Upper lobe of right lung (tissue), 1 donor: ENCODE measurements around the gene NEK10. TPM values are rescaled to one million over a fixed set of nuclear protein-coding genes. Genes with fewer than 3 reads are reported as not detected.

Source experiments
- ATAC-seq: fragments of 200-7000 bp; cut with Tn5 transposase; one replicate; pipeline ENCODE4 v1.9.1; 2020; ENCODE audit warnings: mild to moderate bottlenecking, moderate library complexity
- DNase-seq: peaks from one replicate; pipeline ENCODE4 v3.0.0-alpha.2; 2020
- H3K27ac ChIP-seq: fragments of 200-600 bp; one replicate; pipeline ENCODE4 v1.8.0; 2022
- H3K27me3 ChIP-seq: fragments of 200-600 bp; one replicate; pipeline ENCODE4 v1.8.0; 2022; ENCODE audit warnings: mild to moderate bottlenecking
- H3K36me3 ChIP-seq: fragments of 200-600 bp; one replicate; pipeline ENCODE4 v1.8.0; 2022
- H3K4me1 ChIP-seq: fragments of 200-600 bp; one replicate; pipeline ENCODE4 v1.8.0; 2022
- H3K4me3 ChIP-seq: fragments of 200-600 bp; one replicate; pipeline ENCODE4 v1.8.0; 2022; ENCODE audit warnings: mild to moderate bottlenecking
- H3K9me3 ChIP-seq: fragments of 200-600 bp; one replicate; pipeline ENCODE4 v1.8.0; 2022
- intact Hi-C: fragments of 100-400 bp; cut with DNase I; formaldehyde crosslinking; loops from one replicate; pipeline ENCODE4 v1.11.0; 2022
- total RNA-seq: library from RNA; stranded (reverse); fragmentation: NEBNext Ultra II Directional; extraction: Animal tissue kit (Norgen Biotek cat#: 25700); gene quantifications from one replicate; pipeline ENCODE4 v1.2.1, GENCODE V29; 2021
- TF ChIP-seq, protein P1 (sequence below): fragments of 200-600 bp; IDR thresholded peaks from one replicate; pipeline ENCODE4 v1.8.0; 2022; ENCODE audit warnings: antibody characterized with exemption
- donor health status: DM: no; HTN: yes; CAD: no; lungs with severe emphysema.

NEK10 gene
- total RNA-seq, 1 donor from 2014 or later = 0.49 TPM

DNA sequence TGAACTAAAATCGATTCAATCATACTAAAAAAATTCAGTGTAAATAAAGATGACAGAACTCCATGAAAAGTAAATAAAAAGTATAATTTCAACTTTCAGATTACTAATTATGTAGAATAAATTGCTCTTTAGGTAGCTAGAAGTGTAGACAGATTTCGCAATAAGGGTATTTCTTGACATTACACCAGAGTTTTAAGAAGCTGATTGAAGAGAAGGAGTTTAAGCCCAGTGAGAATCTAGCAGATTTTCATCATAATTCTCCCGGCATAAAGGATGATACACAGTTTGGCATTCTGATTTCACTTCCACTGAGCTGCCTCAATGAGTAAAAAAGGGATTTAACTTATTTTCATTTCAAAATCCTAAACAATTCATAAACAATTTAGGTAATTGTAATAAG, 259.2 kb downstream of the NEK10 start:
- intact Hi-C loops = no loop called here
- TF ChIP-seq, protein P1, sequence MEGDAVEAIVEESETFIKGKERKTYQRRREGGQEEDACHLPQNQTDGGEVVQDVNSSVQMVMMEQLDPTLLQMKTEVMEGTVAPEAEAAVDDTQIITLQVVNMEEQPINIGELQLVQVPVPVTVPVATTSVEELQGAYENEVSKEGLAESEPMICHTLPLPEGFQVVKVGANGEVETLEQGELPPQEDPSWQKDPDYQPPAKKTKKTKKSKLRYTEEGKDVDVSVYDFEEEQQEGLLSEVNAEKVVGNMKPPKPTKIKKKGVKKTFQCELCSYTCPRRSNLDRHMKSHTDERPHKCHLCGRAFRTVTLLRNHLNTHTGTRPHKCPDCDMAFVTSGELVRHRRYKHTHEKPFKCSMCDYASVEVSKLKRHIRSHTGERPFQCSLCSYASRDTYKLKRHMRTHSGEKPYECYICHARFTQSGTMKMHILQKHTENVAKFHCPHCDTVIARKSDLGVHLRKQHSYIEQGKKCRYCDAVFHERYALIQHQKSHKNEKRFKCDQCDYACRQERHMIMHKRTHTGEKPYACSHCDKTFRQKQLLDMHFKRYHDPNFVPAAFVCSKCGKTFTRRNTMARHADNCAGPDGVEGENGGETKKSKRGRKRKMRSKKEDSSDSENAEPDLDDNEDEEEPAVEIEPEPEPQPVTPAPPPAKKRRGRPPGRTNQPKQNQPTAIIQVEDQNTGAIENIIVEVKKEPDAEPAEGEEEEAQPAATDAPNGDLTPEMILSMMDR = no peak
- H3K4me1 ChIP-seq = no peaks in the 10 kb centered on the region
- H3K4me3 ChIP-seq = no peak overlapping the region
- DNase-seq (no peak), ATAC-seq (no peak)
- H3K36me3 ChIP-seq = no peaks in the 10 kb centered on the region
- no peaks in the 10 kb centered on the region for H3K27me3 ChIP-seq
- H3K27ac ChIP-seq = no peak overlapping the region
- H3K9me3 ChIP-seq = no peaks in the 10 kb centered on the region

DNA sequence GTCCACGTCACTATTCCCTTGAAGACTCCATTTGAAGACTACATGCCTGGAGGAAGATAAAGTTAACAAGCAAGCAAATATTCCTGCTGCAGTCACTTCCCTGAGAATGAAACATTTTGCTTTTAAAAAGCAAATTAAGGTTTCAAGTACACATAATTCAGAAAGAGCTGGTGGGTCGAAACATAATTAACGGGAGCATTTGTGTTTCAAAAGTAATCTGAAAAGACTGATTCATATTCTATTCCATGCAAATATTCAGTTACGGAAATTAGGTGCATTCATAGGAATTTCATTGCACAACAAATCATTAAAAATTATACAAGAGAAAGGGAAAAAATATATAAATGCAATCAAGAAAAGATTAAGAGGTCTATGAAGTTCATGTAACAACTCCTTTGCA, 260.9 kb downstream of the NEK10 start:
- intact Hi-C loops = no loop called here

DNA sequence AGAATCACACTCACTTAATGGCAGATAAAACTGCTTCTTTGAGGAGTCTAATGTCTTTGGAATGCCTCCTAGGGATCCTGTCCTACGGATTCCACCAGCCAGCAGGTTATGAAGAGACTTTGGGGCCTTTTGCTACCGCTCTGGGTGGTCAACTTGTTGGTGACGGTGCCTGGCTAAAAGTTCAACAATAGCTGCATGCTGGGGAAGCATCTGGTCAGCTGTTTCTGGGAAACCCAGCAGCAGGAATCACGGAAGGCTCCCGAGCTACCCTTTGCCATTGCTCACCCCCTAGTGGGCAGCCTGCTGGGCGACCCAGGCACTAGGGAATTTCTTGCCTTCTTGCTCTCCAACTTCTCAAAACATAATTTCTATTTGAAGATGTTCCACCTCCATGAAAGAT, 263.3 kb downstream of the NEK10 start:
- TF ChIP-seq, protein P1 = no peak
- Histone ChIP-seq H3K4me3 (no peak overlapping the region), H3K27me3 (no peaks in the 10 kb centered on the region), H3K9me3 (no peaks in the 10 kb centered on the region), H3K36me3 (no peaks in the 10 kb centered on the region), H3K4me1 (no peaks in the 10 kb centered on the region), H3K27ac (no peak overlapping the region)
- DNase-seq (no peak), ATAC-seq (no peak)
- intact Hi-C loops = no loop called here

More for the DNA sequence above, 260.9 kb downstream of the NEK10 start:
- H3K36me3 ChIP-seq = no peaks in the 10 kb centered on the region
- TF ChIP-seq, protein P1 = no peak
- H3K27ac ChIP-seq = no peak overlapping the region
- no peak overlapping the region for H3K4me3 ChIP-seq
- H3K4me1 ChIP-seq = no peaks in the 10 kb centered on the region
- DNase-seq (no peak), ATAC-seq (no peak)
- H3K27me3 ChIP-seq = no peaks in the 10 kb centered on the region
- H3K9me3 ChIP-seq = no peaks in the 10 kb centered on the region

DNA sequence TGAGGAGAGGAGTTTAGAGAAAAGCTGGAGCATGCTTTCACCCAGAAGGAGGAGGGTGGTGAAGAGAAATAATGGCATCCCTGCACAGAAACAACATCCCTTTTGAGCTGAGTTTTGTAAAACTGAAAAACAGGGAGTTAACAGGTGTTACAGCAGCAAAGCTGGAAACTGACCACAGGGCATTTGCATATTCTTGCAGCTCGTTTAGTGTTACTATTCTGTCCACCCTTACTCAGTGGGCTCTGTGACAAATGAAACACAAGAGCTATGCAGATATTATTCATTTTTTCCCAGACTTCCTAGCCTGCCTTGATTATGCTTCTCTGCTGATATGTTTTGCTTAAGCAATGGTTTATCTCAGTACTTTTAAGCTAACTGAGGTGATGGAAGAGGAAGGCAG, 272.0 kb downstream of the NEK10 start:
- H3K9me3 ChIP-seq = no peaks in the 10 kb centered on the region
- H3K4me1 ChIP-seq = no peaks in the 10 kb centered on the region
- intact Hi-C loops = no loop called here
- H3K27ac ChIP-seq = no peak overlapping the region
- no peaks in the 10 kb centered on the region for H3K36me3 ChIP-seq
- ATAC-seq (no peak), DNase-seq (no peak)
- TF ChIP-seq, protein P1 = no peak
- no peak overlapping the region for H3K4me3 ChIP-seq
- H3K27me3 ChIP-seq = no peaks in the 10 kb centered on the region

DNA sequence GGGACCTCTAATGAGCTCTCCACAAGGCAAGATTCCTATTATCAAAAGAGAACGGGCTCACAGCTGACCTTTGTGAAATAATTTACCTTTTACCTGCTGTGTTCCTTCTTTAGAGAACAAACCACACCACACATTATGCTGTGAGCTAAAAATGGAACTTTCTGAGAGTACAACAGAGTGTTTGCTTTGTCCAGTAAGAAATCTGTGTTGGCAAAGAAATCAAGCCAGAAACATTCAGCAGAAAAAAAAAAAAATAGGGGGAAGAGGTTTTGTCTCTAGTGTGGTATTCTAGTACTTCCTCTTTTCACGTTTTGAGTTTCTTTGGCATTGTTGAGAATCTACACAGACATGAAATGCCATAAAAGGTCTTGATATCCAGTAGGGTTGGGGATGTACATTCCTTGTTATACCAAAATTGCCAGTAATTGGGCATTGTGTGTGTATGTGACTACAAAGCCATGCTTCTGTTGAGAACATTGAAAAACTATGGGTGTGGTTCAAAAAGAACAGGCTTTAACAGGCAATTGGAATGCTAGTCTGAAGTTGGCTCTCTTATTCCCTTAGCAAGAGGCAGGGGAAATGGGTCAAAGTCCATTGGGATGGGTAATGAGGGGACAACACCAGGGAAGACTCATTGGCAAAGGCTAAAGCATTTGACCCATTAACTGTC, 273.5 kb downstream of the NEK10 start:
- Histone ChIP-seq H3K27ac (no peak overlapping the region), H3K36me3 (no peaks in the 10 kb centered on the region), H3K4me1 (no peaks in the 10 kb centered on the region), H3K27me3 (no peaks in the 10 kb centered on the region), H3K9me3 (no peaks in the 10 kb centered on the region), H3K4me3 (no peak overlapping the region)
- TF ChIP-seq, protein P1 = no peak
- intact Hi-C loops = no loop called here
- no peak for ATAC-seq
- DNase-seq = no peak

DNA sequence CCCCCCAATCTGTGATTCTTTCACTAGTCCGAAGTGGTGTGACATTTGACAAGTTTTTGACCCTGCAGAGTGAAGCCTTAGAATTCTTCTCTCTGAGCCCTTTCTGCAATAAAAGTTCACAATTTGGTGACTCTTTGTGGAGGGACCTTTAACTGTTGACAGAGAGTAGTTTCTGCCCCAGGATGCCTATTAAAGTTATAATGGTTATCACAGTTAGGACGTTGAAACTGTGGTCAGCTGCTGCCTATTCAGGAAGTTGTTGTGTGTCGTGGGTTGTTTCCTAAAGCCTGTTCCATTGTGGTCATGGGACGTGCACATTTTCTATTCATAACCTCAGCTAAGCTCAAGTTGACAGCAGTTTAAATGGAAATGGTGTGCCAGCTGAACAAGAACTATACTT, 274.5 kb downstream of the NEK10 start:
- H3K9me3 ChIP-seq = no peaks in the 10 kb centered on the region
- intact Hi-C loops = no loop called here

More for the DNA sequence above, 274.5 kb downstream of the NEK10 start:
- no peaks in the 10 kb centered on the region for H3K36me3 ChIP-seq
- DNase-seq = no peak
- no peak for ATAC-seq
- TF ChIP-seq, protein P1 = no peak
- H3K27me3 ChIP-seq = no peaks in the 10 kb centered on the region
- no peak overlapping the region for H3K4me3 ChIP-seq
- no peak overlapping the region for H3K27ac ChIP-seq
- no peaks in the 10 kb centered on the region for H3K4me1 ChIP-seq
